K562 (cell line): ENCODE data around the gene DRAXIN. TPM values are rescaled to one million over a fixed set of nuclear protein-coding genes. Genes with fewer than 3 reads are reported as not detected.

Source experiments
- ATF7 ChIP-seq: fragments of 450-650 bp; IDR thresholded peaks from 2 replicates; pipeline ENCODE4 v1.7.1; 2014; ENCODE audit warnings: mild to moderate bottlenecking, moderate library complexity
- BHLHE40 ChIP-seq: IDR thresholded peaks from 2 replicates; pipeline ENCODE4 v1.6.1; 2011; ENCODE audit warnings: low read length, improper control_type of control experiment
- CCNT2 ChIP-seq: IDR thresholded peaks from 2 replicates; pipeline ENCODE4 v1.6.1; 2011; ENCODE audit warnings: borderline replicate concordance, low read depth, mild to moderate bottlenecking, moderate library complexity, mixed read lengths, low read length; ENCODE audit not compliant: insufficient read length; ENCODE audit errors: extremely low read depth
- DPF2 ChIP-seq: fragments of 450-650 bp; IDR thresholded peaks from 2 replicates; pipeline ENCODE4 v1.6.1; 2016
- ELF4 ChIP-seq: fragments of 450-650 bp; formaldehyde crosslinking; IDR thresholded peaks from 2 replicates; pipeline ENCODE4 v1.4.0; 2022; ENCODE audit warnings: missing genetic modification characterization
- ETV5 ChIP-seq: sonication (generic); formaldehyde crosslinking; IDR thresholded peaks from 2 replicates; pipeline ENCODE4 v1.4.0; 2020; ENCODE audit warnings: low read depth, mild to moderate bottlenecking, missing genetic modification reagents
- HDAC1 ChIP-seq, 2 experiments: fragments of 450-650 bp; IDR thresholded peaks; 2 replicates each; pipeline ENCODE4 v1.6.1; 2016 to 2017; ENCODE audit warnings: inconsistent platforms in 1 of 2, mild to moderate bottlenecking in 1 of 2, moderate library complexity in 1 of 2
- KDM1A ChIP-seq, 2 experiments: fragments of 450-650 bp; IDR thresholded peaks; 2 replicates each; pipeline ENCODE4 v1.6.1; 2016; ENCODE audit warnings: mild to moderate bottlenecking in 2 of 2
- KLF10 ChIP-seq: fragments of 250-450 bp; sonication (Bioruptor Pico); IDR thresholded peaks from 2 replicates; pipeline ENCODE4 v1.6.1; 2021; ENCODE audit warnings: matching md5 sums
- NR2F6 ChIP-seq: fragments of 450-650 bp; formaldehyde crosslinking; IDR thresholded peaks from 2 replicates; pipeline ENCODE4 v1.4.0; 2020; ENCODE audit warnings: mild to moderate bottlenecking
- RCOR1 ChIP-seq, 2 experiments: IDR thresholded peaks; 2 replicates each; pipeline ENCODE4 v1.6.1; 2012; ENCODE audit warnings: low read depth in 2 of 2, low read length in 2 of 2, borderline replicate concordance in 1 of 2, improper control_type of control experiment in 1 of 2
- SMARCA4 ChIP-seq: fragments of 450-650 bp; IDR thresholded peaks from 2 replicates; pipeline ENCODE4 v1.6.1; 2016
- SMARCB1 ChIP-seq: IDR thresholded peaks from 2 replicates; pipeline ENCODE4 v1.6.1; 2011; ENCODE audit warnings: improper control_type of control experiment, low read depth; ENCODE audit not compliant: insufficient read length
- SMARCE1 ChIP-seq: fragments of 450-650 bp; IDR thresholded peaks from 2 replicates; pipeline ENCODE4 v1.7.1; 2016; ENCODE audit warnings: mild to moderate bottlenecking
- SNIP1 ChIP-seq: fragments of 450-650 bp; IDR thresholded peaks from 2 replicates; pipeline ENCODE4 v1.7.1; 2017; ENCODE audit warnings: low read depth, mild to moderate bottlenecking
- SRSF3 ChIP-seq: fragments of 200-400 bp; formaldehyde crosslinking; IDR thresholded peaks from 2 replicates; pipeline ENCODE4 v1.6.1; 2016; ENCODE audit warnings: mild to moderate bottlenecking, low read length, moderate library complexity; ENCODE audit not compliant: insufficient read depth
- polyA plus RNA-seq, 8 experiments: library from polyadenylated mRNA; depleted of rRNA in 4 of 8; stranded (reverse) in 5 of 8; unstranded in 3 of 8; fragments of >200 nt; fragmentation: Nextera tagmentation in 2 of 8; fragmentation: Illumina TruSeq in 1 of 8; extraction: Ambion mirVana in 2 of 8; extraction: Trizol in 1 of 8; gene quantifications; 2 replicates each; pipeline versions ENCODE4 v1.2.1 to v1.2.3, GENCODE V29; 2011 to 2014; ENCODE audit warnings: inconsistent platforms in 1 of 8, missing spikeins in 1 of 8
- total RNA-seq, 7 experiments: library from RNA; depleted of rRNA in 6 of 7; stranded (reverse); fragments of >200 nt in 6 of 7; fragmentation: Illumina TruSeq in 2 of 7; extraction: Trizol in 2 of 7; gene quantifications; 2 replicates each; pipeline versions ENCODE4 v1.2.1 to v1.2.3, GENCODE V29; 2011 to 2021; ENCODE audit warnings: low replicate concordance in 1 of 7
- TF ChIP-seq, protein P1 (sequence below): fragments of 200-800 bp; sonication (Bioruptor generic); IDR thresholded peaks from 2 replicates; pipeline ENCODE4 v1.6.1; 2017; ENCODE audit warnings: missing genetic modification characterization, missing compliant biosample characterization
- TF ChIP-seq, protein P2 (sequence below): fragments of 250-450 bp; sonication (Bioruptor Pico); IDR thresholded peaks from 2 replicates; pipeline ENCODE4 v1.5.1; 2021; ENCODE audit warnings: mild to moderate bottlenecking
- TF ChIP-seq, protein P3 (sequence below): fragments of 450-650 bp; IDR thresholded peaks from 2 replicates; pipeline ENCODE4 v1.6.1; 2016; ENCODE audit warnings: borderline replicate concordance

Gene DRAXIN
- total and polyA plus RNA-seq, 9 of the 15 experiments (the other 6 are each of a cell fraction or from before 2014, with no cell fraction given), result 0.01 to 0.04 (median 0.01) TPM; not detected in 6

DNA sequence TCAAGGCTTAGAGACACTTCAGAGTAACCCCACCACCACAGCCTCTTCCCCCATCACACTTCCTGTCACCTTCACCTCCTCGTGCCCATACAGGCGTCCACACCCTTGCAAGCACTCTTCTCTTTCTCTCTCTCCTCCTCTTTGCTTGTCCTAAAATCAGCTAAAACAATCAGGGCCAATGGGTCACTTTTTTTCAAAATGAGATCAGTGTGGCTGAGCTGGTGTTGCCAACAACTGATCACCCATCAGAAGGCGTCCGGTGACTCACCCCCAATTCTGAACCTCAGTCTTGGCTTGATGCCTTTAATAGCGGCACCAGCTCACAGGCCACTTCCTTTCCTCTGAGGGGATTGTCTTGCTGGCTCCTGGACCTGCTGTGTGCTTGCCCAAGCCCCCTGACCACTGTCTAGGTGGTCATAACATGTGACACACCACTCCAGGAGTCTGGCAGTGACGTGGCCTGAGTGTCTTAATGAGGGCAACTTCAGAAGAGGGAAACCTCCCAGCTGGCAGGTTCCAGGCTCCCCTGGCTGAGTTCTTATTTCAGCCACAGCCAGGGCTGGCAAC, 1.6 kb downstream of the DRAXIN start (continued):
- TF ChIP-seq, protein P1, sequence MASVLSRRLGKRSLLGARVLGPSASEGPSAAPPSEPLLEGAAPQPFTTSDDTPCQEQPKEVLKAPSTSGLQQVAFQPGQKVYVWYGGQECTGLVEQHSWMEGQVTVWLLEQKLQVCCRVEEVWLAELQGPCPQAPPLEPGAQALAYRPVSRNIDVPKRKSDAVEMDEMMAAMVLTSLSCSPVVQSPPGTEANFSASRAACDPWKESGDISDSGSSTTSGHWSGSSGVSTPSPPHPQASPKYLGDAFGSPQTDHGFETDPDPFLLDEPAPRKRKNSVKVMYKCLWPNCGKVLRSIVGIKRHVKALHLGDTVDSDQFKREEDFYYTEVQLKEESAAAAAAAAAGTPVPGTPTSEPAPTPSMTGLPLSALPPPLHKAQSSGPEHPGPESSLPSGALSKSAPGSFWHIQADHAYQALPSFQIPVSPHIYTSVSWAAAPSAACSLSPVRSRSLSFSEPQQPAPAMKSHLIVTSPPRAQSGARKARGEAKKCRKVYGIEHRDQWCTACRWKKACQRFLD (CRISPR knock-in tag), result 0 out of 2 replicates have a peak, but pooled peaks have one; percentile 57
- TF ChIP-seq HDAC1 (IDR thresholded peaks at IDR 0.05), result peak in 1 of 2 experiments; percentile 26; a peak in 1 of 4 replicates
- TF ChIP-seq CCNT2, result no peak
- peak in 1 of 2 experiments; percentile 61; a peak in 1 of 4 replicates for TF ChIP-seq RCOR1 (IDR thresholded peaks at IDR 0.05; ENCODE audit: borderline replicate concordance in 1 of 2, low read depth in 2 of 2, low read length in 2 of 2)
- TF ChIP-seq NR2F6 (CRISPR knock-in tag), result no peak
- TF ChIP-seq SMARCB1, result no peak
- TF ChIP-seq, protein P2, sequence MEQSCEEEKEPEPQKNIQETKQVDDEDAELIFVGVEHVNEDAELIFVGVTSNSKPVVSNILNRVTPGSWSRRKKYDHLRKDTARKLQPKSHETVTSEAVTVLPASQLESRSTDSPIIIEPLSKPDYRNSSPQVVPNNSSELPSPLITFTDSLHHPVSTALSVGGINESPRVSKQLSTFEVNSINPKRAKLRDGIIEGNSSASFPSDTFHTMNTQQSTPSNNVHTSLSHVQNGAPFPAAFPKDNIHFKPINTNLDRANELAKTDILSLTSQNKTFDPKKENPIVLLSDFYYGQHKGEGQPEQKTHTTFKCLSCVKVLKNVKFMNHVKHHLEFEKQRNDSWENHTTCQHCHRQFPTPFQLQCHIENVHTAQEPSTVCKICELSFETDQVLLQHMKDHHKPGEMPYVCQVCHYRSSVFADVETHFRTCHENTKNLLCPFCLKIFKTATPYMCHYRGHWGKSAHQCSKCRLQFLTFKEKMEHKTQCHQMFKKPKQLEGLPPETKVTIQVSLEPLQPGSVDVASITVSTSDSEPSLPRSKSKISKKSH (CRISPR knock-in tag), result no peak
- peak; percentile 77 for TF ChIP-seq DPF2
- TF ChIP-seq ATF7, result 0 out of 2 replicates have a peak, but pooled peaks have one; percentile 29
- peak; percentile 70 for TF ChIP-seq SMARCE1
- TF ChIP-seq SRSF3, result no peak
- TF ChIP-seq KDM1A (IDR thresholded peaks at IDR 0.05), result peak; percentile 45 to 57; a peak in 3 of 4 replicates
- no peak for TF ChIP-seq KLF10
- no peak for TF ChIP-seq ELF4 (CRISPR knock-in tag)
- TF ChIP-seq, protein P3, sequence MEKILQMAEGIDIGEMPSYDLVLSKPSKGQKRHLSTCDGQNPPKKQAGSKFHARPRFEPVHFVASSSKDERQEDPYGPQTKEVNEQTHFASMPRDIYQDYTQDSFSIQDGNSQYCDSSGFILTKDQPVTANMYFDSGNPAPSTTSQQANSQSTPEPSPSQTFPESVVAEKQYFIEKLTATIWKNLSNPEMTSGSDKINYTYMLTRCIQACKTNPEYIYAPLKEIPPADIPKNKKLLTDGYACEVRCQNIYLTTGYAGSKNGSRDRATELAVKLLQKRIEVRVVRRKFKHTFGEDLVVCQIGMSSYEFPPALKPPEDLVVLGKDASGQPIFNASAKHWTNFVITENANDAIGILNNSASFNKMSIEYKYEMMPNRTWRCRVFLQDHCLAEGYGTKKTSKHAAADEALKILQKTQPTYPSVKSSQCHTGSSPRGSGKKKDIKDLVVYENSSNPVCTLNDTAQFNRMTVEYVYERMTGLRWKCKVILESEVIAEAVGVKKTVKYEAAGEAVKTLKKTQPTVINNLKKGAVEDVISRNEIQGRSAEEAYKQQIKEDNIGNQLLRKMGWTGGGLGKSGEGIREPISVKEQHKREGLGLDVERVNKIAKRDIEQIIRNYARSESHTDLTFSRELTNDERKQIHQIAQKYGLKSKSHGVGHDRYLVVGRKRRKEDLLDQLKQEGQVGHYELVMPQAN, result no peak
- peak; percentile 47; the same call in 1 of the 2 replicates for TF ChIP-seq ETV5 (CRISPR knock-in tag)
- TF ChIP-seq SNIP1, result no peak
- 0 out of 2 replicates have a peak, but pooled peaks have one; percentile 36 for TF ChIP-seq BHLHE40
- TF ChIP-seq SMARCA4, result peak; percentile 75; the same call in 1 of the 2 replicates
